SH-SY5Y (cell line): ENCODE data around the gene SORBS2.

ENCODE experiments used
- GATA2 ChIP-seq: IDR thresholded peaks from 2 replicates; pipeline ENCODE4 v1.6.1; 2011; ENCODE audit warnings: mild to moderate bottlenecking, low read depth, low read length
- GATA3 ChIP-seq: IDR thresholded peaks from 2 replicates; pipeline ENCODE4 v1.6.1; 2011; ENCODE audit warnings: low read depth, mild to moderate bottlenecking, low read length, moderate library complexity

SORBS2 gene

GRCh38 chr4:185779517-185779916 is 32.5 kb downstream of the SORBS2 start:
- TF ChIP-seq GATA2 = no peak
- TF ChIP-seq GATA3 = no peak

- no peak for TF ChIP-seq GATA2
- no peak for TF ChIP-seq GATA3
These were observed 33.7 kb downstream of the SORBS2 start for GRCh38 chr4:185778307-185778706.

GRCh38 chr4:185775792-185776555 is 36.0 kb downstream of the SORBS2 start:
- no peak for TF ChIP-seq GATA2
- no peak for TF ChIP-seq GATA3

- no peak for TF ChIP-seq GATA3
- TF ChIP-seq GATA2 = no peak
These were observed 36.9 kb downstream of the SORBS2 start for GRCh38 chr4:185774845-185775680.

- TF ChIP-seq GATA3 (no peak), GATA2 (no peak)
These were observed 37.8 kb downstream of the SORBS2 start for GRCh38 chr4:185774131-185774653.

GRCh38 chr4:185773419-185773818 is 38.6 kb downstream of the SORBS2 start:
- no peak for TF ChIP-seq GATA3
- TF ChIP-seq GATA2 = no peak

GRCh38 chr4:185772391-185773093 is 39.5 kb downstream of the SORBS2 start:
- no peak for TF ChIP-seq GATA2
- no peak for TF ChIP-seq GATA3

- TF ChIP-seq GATA3 = no peak
- TF ChIP-seq GATA2 = no peak
These were observed 40.1 kb downstream of the SORBS2 start for GRCh38 chr4:185771711-185772390.

- TF ChIP-seq GATA3 = no peak
- TF ChIP-seq GATA2 = no peak
These were observed 44.5 kb downstream of the SORBS2 start for GRCh38 chr4:185767528-185767927.

- TF ChIP-seq GATA2 (no peak), GATA3 (no peak)
These were observed 47.1 kb downstream of the SORBS2 start for GRCh38 chr4:185764876-185765275.

GRCh38 chr4:185761352-185762235 is 50.4 kb downstream of the SORBS2 start:
- TF ChIP-seq GATA2 = no peak
- TF ChIP-seq GATA3 = no peak

GRCh38 chr4:185758807-185759206 is 53.2 kb downstream of the SORBS2 start:
- TF ChIP-seq GATA2 (no peak), GATA3 (no peak)

- TF ChIP-seq GATA3 (no peak), GATA2 (no peak)
These were observed 56.5 kb downstream of the SORBS2 start for GRCh38 chr4:185755451-185755850.

- TF ChIP-seq GATA2 (no peak), GATA3 (no peak)
These were observed 57.0 kb downstream of the SORBS2 start for GRCh38 chr4:185754961-185755360.
